Left renal cortex interstitium (tissue), 4 donors: ENCODE results near the gene XRRA1. TPM values are rescaled to one million over a fixed set of nuclear protein-coding genes. Genes with fewer than 3 reads are reported as not detected.
A peak's percentile ranks its signal among the peaks of the same experiment; 100 is the strongest.

Experiments used
- DNase-seq, 4 donors: peaks; one replicate each; pipeline ENCODE4 v3.0.0-alpha.2; 2013; ENCODE audit warnings: low read depth in 4 of 4, low spot score in 2 of 4, missing footprints in 1 of 4
- polyA plus RNA-seq, 4 donors: library from polyadenylated mRNA; unstranded; fragments of 120-200 nt; gene quantifications; one replicate each; pipeline ENCODE4 v1.2.1, GENCODE V29; 2013; ENCODE audit not compliant: insufficient read length in 4 of 4

The XRRA1 gene
- polyA plus RNA-seq, 4 donors: 9.2 to 16.4 (median 13.7) TPM

- no peak for DNase-seq
These were observed 2.3 kb upstream of the XRRA1 start for GRCh38 chr11:74951226-74951625.

DNA sequence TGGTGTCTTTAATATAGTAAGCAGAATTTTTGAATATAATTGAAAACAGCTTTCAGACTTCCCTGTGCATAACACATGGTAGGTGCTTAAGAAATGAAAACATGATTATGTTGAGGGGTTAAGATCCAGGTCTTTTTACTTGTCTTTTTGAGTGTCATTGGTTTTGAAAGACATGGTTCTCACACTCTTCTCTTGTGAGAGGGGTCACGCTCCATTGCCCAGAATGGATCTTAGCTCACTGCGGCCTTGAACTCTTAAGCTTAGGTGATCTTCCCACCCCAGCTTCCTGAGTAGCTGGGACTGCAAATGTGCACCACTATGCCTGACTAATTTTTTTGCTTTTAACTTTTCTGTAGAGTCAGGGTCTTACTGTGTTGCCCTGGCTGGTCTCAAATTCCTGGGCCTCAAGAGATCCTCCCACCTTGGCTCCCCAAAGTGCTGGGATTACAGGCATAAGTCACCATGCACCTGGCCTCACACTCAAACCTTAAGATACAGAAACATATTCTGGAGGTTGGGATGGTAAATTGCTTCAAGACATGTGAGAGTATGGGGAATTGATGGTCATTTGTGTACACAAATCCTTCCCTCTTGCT, 1.6 kb upstream of the XRRA1 start:
- DNase-seq: no peak

GRCh38 chr11:74949753-74950137, 854 bp upstream of the XRRA1 start:
- DNase-seq: no peak

GRCh38 chr11:74948546-74948897, 369 bp downstream of the XRRA1 start:
- no peak for DNase-seq

GRCh38 chr11:74942073-74942759, 6.7 kb downstream of the XRRA1 start:
- no peak for DNase-seq

- no peak for DNase-seq
These were observed 7.4 kb downstream of the XRRA1 start for GRCh38 chr11:74941492-74941891.

DNA sequence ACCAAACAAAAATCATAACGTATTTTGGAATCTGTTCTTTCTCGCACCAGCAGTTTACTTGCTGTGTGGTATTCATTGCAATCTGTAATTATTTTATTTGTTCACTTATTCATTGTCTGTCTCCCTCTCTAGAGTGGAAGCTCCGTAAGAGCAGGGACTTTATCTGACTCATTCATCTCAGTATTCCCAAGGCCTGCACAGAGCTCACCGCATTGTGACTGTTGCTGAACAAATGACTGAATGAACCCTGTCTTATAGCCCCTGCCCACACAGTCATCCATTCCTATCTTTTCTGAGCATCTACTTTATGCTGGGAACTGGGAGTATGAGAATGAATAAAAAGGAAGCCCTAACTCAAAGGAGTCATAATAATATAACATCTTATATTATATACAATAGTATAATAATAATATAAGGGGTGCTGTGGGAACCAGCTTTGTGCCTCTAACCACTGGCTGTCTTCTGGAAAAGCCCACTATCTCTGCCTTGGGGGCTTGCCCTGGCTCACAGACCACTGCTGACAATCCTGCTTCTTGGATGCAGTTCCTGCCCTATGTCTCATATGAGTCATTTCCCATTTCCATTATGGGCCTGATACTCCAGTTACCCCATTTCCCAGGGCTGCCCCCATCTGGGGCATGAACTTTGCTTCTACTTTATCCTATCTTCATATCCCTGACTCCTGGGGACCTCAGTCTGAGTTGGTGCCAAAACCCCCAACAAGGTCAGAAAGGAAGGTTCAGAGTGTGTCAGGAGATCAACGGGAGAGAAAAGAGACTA, 11.0 kb downstream of the XRRA1 start:
- no peak for DNase-seq

DNA sequence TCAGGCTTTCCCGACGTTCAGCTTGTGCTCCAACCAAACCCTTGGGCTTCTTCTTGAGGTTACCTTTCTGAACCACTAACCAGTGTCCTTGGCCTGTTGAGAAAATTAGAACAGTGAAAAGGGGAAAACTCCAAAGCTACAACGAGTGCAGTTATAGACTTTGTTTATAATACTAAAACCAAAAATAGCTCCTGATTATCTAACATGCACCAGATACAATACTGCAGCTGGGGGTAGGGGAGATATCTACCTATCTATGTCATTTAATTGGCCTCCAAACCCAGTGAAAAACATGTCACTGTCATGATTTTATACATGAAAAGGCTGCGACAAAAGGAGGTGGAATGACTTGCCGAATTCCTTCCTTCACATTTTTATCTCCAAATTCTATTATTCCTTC, 11.9 kb downstream of the XRRA1 start:
- no peak for DNase-seq

- no peak for DNase-seq
These were observed 12.8 kb downstream of the XRRA1 start for GRCh38 chr11:74936087-74936486.

- no peak for DNase-seq
These were observed 13.6 kb downstream of the XRRA1 start for GRCh38 chr11:74935285-74935684.

GRCh38 chr11:74933765-74934164, 15.1 kb downstream of the XRRA1 start:
- DNase-seq: no peak

- DNase-seq: no peak
These were observed 16.1 kb downstream of the XRRA1 start for GRCh38 chr11:74932797-74933196.

GRCh38 chr11:74932169-74932568, 16.7 kb downstream of the XRRA1 start:
- DNase-seq: no peak

DNA sequence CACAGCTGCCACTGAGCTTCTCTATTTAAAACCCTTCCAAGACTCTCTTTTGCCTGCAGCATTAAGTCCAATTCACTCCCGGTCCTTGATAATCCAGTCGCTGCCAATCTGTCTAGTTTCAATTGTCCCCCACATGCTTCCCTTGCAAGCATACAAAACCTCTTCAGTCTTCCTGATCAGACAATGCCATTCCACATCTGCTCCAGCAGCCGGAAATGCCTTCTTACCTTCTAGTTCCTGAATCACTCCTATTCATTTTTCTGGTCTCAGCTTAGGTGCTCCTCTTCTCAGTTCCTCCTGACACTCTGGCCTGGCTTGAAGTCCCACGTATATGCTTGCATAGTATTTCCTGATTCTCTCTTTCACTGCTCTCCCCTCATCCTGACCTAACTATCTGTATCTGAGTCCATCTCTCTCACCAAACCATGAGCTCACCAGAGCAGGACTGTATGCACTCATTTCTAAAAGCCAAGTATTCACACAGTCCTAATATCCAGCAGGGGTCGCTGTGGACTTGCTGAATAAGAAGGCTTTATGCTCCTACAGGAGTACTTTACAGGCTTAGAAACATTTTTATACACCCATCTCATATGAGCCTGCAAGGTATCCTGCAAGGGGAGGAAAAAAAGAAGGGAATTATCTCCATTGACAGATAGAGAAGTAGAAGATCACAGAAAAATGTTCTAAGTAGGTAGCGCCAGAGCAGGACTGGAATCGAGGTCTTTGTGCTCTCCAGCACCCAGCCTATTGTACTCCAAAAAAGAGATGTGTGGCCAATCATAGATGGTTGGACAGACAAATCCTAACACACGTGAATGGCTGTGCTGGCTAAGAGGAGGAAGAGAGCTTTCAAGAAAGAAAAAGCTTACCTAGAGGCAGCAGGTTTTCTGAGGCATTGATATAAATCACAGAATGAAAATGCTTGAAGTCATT, 19.2 kb downstream of the XRRA1 start:
- DNase-seq: peak in 3 of 4 donors; percentile 53 to 83 (median 67)

DNA sequence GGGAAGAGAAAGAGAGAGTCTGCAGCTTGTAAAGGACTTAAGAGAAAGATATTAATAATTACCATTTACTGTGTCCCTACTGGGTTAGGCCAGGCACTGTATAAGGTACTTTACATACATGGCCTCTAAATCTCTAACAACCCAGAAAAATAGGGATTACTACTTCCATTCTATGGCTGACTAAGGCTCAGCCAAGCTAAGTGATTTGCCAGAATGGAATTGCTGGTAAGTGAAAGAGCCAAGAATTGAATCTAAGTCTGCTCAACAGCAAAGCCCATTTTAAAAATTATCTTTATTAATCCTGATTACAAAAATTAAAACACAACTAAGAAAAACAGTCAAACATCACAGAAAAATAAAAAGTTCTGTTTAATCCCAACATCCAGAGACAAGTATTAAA, 21.4 kb downstream of the XRRA1 start:
- DNase-seq: no peak

- DNase-seq: no peak
These were observed 22.4 kb downstream of the XRRA1 start for GRCh38 chr11:74926304-74927030.

DNA sequence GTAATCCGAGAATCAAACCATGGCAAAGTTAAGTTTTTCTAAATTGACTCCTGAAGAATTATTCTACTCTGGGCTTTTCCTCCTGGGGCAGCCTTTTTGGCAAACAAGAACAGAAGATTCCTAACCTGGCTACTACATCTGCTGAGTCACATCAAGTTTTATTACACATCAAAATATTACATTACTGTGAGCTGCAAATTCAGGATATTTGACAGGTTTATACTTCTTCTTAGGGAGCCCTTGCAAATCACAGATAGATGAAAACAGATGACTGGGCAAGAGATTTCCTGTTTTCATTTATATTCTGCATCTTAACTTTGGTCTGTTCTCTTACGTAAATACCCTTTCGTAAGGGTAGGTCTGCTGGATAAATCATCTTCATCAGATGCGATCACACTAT, 23.6 kb downstream of the XRRA1 start:
- DNase-seq: no peak

DNA sequence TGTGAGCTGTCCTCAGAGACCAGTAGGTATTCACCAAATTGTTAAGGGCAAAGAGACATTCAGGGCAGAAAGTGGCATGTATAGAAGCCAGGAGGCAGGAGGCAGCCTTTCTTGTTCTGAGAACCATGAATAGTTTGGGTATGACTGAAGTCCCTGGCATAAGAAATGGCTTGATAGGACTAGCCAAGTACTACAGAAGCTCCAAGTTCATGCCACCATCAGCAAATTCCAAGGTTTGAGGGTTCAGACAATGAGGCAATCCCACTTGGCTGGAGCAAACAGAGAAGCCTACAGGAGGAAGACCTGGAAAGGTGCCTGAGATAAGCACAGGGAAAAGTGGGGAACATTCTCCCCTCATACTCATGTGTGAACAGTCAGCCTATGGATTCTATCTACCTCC, 25.8 kb downstream of the XRRA1 start:
- DNase-seq: no peak

- DNase-seq: no peak
These were observed 39.1 kb downstream of the XRRA1 start for GRCh38 chr11:74909812-74910211.

DNA sequence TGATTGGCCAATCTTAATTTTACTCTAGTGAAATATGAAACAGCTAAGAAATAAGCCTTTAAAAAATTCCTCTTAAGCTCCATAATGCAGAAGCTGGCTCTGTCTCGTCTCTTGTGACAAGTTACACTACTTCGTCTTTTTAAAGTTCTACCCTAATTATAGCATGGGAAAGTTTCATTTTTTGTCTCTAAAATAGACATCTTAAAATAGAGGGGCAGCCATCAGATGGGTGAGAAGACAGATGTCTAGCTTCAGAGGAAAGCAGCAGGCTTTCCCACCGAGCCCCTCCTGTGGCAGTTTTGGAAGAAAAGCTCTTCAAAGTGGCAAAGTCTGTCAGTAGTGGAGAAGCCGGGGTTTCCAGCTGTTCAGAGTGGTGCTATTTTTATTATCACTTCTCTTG, 39.5 kb downstream of the XRRA1 start:
- no peak for DNase-seq
